Heart left ventricle (tissue), 13 donors: Measurements from ENCODE around the gene SYCN.

Experiments used
- POLR2A ChIP-seq, 2 donors: fragments of 450-650 bp; IDR thresholded peaks; one replicate each; pipeline ENCODE4 v1.6.1; 2017; ENCODE audit warnings: antibody characterized with exemption in 2 of 2, mild to moderate bottlenecking in 2 of 2, moderate library complexity in 2 of 2
- TF ChIP-seq, protein P1 (sequence below), 12 donors: fragments of 200-600 bp; sonication (generic) in 4 of 12; IDR thresholded peaks; one replicate each; pipeline versions ENCODE4 v1.5.0 to v1.8.0; 2018 to 2022; ENCODE audit warnings: antibody characterized with exemption in 12 of 12, mild to moderate bottlenecking in 5 of 12
- donor health status: ischemic (EF 13 %, LVEDD 7.1; RV severe dilation, severe dysfunction).
- donor health status: DM: no; HTN: yes; CAD: no.
- donor health status: DM: no; HTN: no; CAD: no.
- donor health status: ischemic (EF 25% LVEDD 6.9; RV normal size, moderate dysfunction).
- donor health status: ischemic (EF 25% LVEDD 5.7; RV mildly dilated, moderate dysfunction).
- donor health status: ischemic (EF 35%, LVEDD 5.7; RV mildly dilated, moderate dysfunction).
- donor health status: nonischemic (EF 11% LVEDD 7.7; RV severe dilation, severe dysfunction).
- donor health status: DM: yes; HTN: yes; CAD: no.
- donor health status: PGD.
- donor health status: ischemic (EF 29% LVEDD 5.4; RV normal size, mild dysfunction).
- donor health status: nonischemic (EF 23%, LVEDD 6.1; RV moderate dilation, normal function).

DNA sequence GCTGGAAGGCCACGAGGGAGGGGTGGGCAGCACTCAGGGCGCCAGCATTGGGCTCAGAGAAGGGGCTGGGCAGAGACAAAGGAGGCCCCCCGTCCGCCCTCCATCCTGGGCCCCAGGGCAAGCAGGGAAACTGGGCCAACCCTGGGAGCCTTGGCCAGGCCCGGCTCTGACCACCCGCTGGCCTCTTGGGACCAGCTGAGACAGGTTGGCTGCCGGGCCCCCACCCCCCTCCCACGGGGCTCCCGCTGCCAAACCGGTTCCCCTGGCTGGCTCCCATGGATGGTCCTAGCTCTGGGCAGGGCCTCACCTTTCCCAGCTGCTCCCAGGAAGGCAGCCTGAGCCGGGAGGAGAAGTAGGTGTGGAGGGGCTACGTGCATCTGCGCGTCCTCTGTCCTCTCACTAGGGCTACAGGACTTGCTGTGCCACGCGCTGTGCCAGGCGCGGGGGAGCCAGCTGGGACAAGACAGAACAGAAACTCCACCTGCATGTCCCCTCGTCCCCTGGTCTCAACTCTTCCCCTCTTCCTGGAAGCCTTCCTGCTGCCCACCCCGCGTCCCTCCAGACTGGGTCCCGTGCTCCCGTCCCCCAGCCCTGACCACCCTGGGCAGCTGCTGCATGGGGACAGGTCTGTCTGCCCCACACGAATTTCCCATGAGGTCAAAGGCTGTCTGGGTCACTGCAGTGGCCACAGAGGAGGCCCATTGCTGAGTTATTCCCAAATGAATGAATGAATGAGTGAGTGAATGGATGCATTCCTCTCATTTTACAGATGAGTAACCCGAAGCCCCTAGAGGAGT, 36.4 kb downstream of the SYCN start:
- TF ChIP-seq, protein P1, sequence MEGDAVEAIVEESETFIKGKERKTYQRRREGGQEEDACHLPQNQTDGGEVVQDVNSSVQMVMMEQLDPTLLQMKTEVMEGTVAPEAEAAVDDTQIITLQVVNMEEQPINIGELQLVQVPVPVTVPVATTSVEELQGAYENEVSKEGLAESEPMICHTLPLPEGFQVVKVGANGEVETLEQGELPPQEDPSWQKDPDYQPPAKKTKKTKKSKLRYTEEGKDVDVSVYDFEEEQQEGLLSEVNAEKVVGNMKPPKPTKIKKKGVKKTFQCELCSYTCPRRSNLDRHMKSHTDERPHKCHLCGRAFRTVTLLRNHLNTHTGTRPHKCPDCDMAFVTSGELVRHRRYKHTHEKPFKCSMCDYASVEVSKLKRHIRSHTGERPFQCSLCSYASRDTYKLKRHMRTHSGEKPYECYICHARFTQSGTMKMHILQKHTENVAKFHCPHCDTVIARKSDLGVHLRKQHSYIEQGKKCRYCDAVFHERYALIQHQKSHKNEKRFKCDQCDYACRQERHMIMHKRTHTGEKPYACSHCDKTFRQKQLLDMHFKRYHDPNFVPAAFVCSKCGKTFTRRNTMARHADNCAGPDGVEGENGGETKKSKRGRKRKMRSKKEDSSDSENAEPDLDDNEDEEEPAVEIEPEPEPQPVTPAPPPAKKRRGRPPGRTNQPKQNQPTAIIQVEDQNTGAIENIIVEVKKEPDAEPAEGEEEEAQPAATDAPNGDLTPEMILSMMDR (IDR thresholded peaks at IDR 0.05): no peak
- no peak for TF ChIP-seq POLR2A (IDR thresholded peaks at IDR 0.05)
